Loucy (cell line): Measurements from ENCODE around the gene SLC6A1.

Source experiments
- H2AFZ ChIP-seq: fragments of 200-600 bp; sonication (generic); 2 replicates; pipeline ENCODE4 v1.6.0; 2016; ENCODE audit warnings: antibody characterized with exemption, mild to moderate bottlenecking, low read length, moderate library complexity
- H3F3A ChIP-seq: fragments of 200-600 bp; 2 replicates; pipeline ENCODE4 v1.6.0; 2016; ENCODE audit warnings: antibody characterized with exemption, low read depth, mild to moderate bottlenecking
- H3K27me3 ChIP-seq: fragments of 200-600 bp; sonication (generic); 2 replicates; pipeline ENCODE4 v1.6.1; 2014; ENCODE audit warnings: low read length, mild to moderate bottlenecking; ENCODE audit not compliant: insufficient read depth, poor library complexity, severe bottlenecking
- H3K36me3 ChIP-seq: fragments of 200-600 bp; sonication (generic); 2 replicates; pipeline ENCODE4 v1.6.1; 2016; ENCODE audit warnings: low read length; ENCODE audit not compliant: insufficient read depth
- H3K4me1 ChIP-seq: fragments of 200-600 bp; sonication (generic); 2 replicates; pipeline ENCODE4 v1.5.1; 2014; ENCODE audit warnings: low read length, mild to moderate bottlenecking; ENCODE audit not compliant: insufficient read depth, poor library complexity, severe bottlenecking
- H3K4me2 ChIP-seq: fragments of 200-600 bp; sonication (generic); 2 replicates; pipeline ENCODE4 v1.6.0; 2014; ENCODE audit warnings: antibody characterized with exemption, low read length, low read depth, mild to moderate bottlenecking; ENCODE audit not compliant: poor library complexity, severe bottlenecking
- H3K4me3 ChIP-seq: fragments of 200-600 bp; sonication (generic); 2 replicates; pipeline ENCODE4 v1.5.1; 2014; ENCODE audit warnings: low read length, mild to moderate bottlenecking, mixed read lengths; ENCODE audit not compliant: poor library complexity, severe bottlenecking
- H3K79me2 ChIP-seq: fragments of 200-600 bp; sonication (generic); 2 replicates; pipeline ENCODE4 v1.6.1; 2014; ENCODE audit warnings: low read length; ENCODE audit not compliant: insufficient read depth
- H3K9ac ChIP-seq: fragments of 200-600 bp; sonication (generic); 2 replicates; pipeline ENCODE4 v1.6.0; 2014; ENCODE audit warnings: mild to moderate bottlenecking, low read depth, low read length, moderate library complexity; ENCODE audit not compliant: poor library complexity, severe bottlenecking
- H3K9me2 ChIP-seq: fragments of 200-600 bp; sonication (generic); replicated peaks from 2 replicates; pipeline ENCODE4 v1.6.1; 2016; ENCODE audit warnings: low read depth, low read length, mixed read lengths
- H3K9me3 ChIP-seq: fragments of 200-600 bp; sonication (generic); 2 replicates; pipeline ENCODE4 v1.6.1; 2014; ENCODE audit warnings: mild to moderate bottlenecking, antibody characterized with exemption, low read length, low read depth; ENCODE audit not compliant: insufficient read depth
- H4K20me1 ChIP-seq: fragments of 200-600 bp; sonication (generic); 2 replicates; pipeline ENCODE4 v1.6.0; 2014; ENCODE audit warnings: antibody characterized with exemption, low read length, mild to moderate bottlenecking; ENCODE audit not compliant: insufficient read depth, poor library complexity, severe bottlenecking
- CTCF ChIP-seq: fragments of 200-600 bp; sonication (generic); conservative IDR thresholded peaks from 2 replicates; pipeline ENCODE4 v1.5.1; 2014; ENCODE audit warnings: mild to moderate bottlenecking, antibody characterized with exemption, low read length
- EZH2phosphoT487 ChIP-seq: fragments of 200-600 bp; IDR thresholded peaks from 2 replicates; pipeline ENCODE4 v1.6.1; 2018; ENCODE audit warnings: antibody characterized with exemption, mild to moderate bottlenecking, moderate library complexity, borderline replicate concordance

SLC6A1 gene

GRCh38 chr3:10956986-10957385, 35.6 kb upstream of the SLC6A1 start:
- no peak overlapping the region for H3K9ac ChIP-seq
- H3K4me2 ChIP-seq = no peak overlapping the region
- H3K4me1 ChIP-seq = no peaks in the 10 kb centered on the region
- no peaks in the 10 kb centered on the region for H3K9me2 ChIP-seq
- no peaks in the 10 kb centered on the region for H3F3A ChIP-seq
- H3K27me3 ChIP-seq = no peaks in the 10 kb centered on the region
- no peak overlapping the region for H2AFZ ChIP-seq
- no peaks in the 10 kb centered on the region for H3K9me3 ChIP-seq
- H3K79me2 ChIP-seq = no peaks in the 10 kb centered on the region
- H3K36me3 ChIP-seq = no peaks in the 10 kb centered on the region
- H4K20me1 ChIP-seq = no peaks in the 10 kb centered on the region
- TF ChIP-seq CTCF (no peak), EZH2phosphoT487 (no peak)
- no peak overlapping the region for H3K4me3 ChIP-seq

GRCh38 chr3:10957976-10958749, 34.4 kb upstream of the SLC6A1 start:
- H3K4me2 ChIP-seq = no peak overlapping the region
- H3K4me1 ChIP-seq = no peaks in the 10 kb centered on the region
- no peaks in the 10 kb centered on the region for H3K9me3 ChIP-seq
- TF ChIP-seq CTCF (no peak), EZH2phosphoT487 (no peak)
- no peaks in the 10 kb centered on the region for H3K36me3 ChIP-seq
- H3K4me3 ChIP-seq = no peak overlapping the region
- no peaks in the 10 kb centered on the region for H3K79me2 ChIP-seq
- H3K9me2 ChIP-seq = no peaks in the 10 kb centered on the region
- no peak overlapping the region for H3K9ac ChIP-seq
- no peaks in the 10 kb centered on the region for H3F3A ChIP-seq
- H2AFZ ChIP-seq = no peak overlapping the region
- no peaks in the 10 kb centered on the region for H3K27me3 ChIP-seq
- H4K20me1 ChIP-seq = no peaks in the 10 kb centered on the region

GRCh38 chr3:10960255-10960654, 32.3 kb upstream of the SLC6A1 start:
- Histone ChIP-seq H2AFZ (no peak overlapping the region), H3K27me3 (no peaks in the 10 kb centered on the region), H4K20me1 (no peaks in the 10 kb centered on the region), H3K79me2 (no peaks in the 10 kb centered on the region), H3K4me1 (no peaks in the 10 kb centered on the region), H3K9me3 (no peaks in the 10 kb centered on the region), H3K9ac (no peak overlapping the region), H3K4me3 (no peak overlapping the region), H3K4me2 (no peak overlapping the region), H3K36me3 (no peaks in the 10 kb centered on the region), H3F3A (no peaks in the 10 kb centered on the region), H3K9me2 (no peaks in the 10 kb centered on the region)
- TF ChIP-seq CTCF (no peak), EZH2phosphoT487 (no peak)
